Gastrocnemius medialis (tissue), 4 donors: ENCODE results near the gene LACRT. TPM values are rescaled to one million over a fixed set of nuclear protein-coding genes. Genes with fewer than 3 reads are reported as not detected.
A peak's percentile ranks its signal among the peaks of the same experiment; 100 is the strongest.

Source experiments
- ATAC-seq, 2 donors: fragments of 150-250 bp; one replicate each; pipeline ENCODE4 v1.9.1; 2016
- DNase-seq, 2 donors: peaks; one replicate each; pipeline ENCODE4 v3.0.0-alpha.2; 2019
- H3K27ac ChIP-seq, 4 donors: fragments of 200-600 bp; sonication (generic); 1 replicate in 1 of 4; 2 replicates in 3 of 4; pipeline ENCODE4 v1.5.1; 2016 to 2018; ENCODE audit warnings: mild to moderate bottlenecking in 2 of 4, moderate library complexity in 1 of 4
- H3K27me3 ChIP-seq, 3 donors: fragments of 200-600 bp; sonication (generic) in 2 of 3; 1 replicate in 1 of 3; 2 replicates in 2 of 3; pipeline versions ENCODE4 v1.5.1 to v1.6.0; 2016 to 2019; ENCODE audit warnings: mild to moderate bottlenecking in 1 of 3, moderate library complexity in 1 of 3
- H3K36me3 ChIP-seq, 2 donors: fragments of 200-600 bp; sonication (generic) in 1 of 2; one replicate each; pipeline ENCODE4 v1.5.1; 2017 to 2018
- H3K4me1 ChIP-seq, 2 donors: fragments of 200-600 bp; sonication (generic) in 1 of 2; one replicate each; pipeline ENCODE4 v1.5.1; 2016 to 2017; ENCODE audit warnings: mild to moderate bottlenecking in 2 of 2
- H3K4me3 ChIP-seq, 4 donors: fragments of 200-600 bp; sonication (generic) in 3 of 4; 1 replicate in 1 of 4; 2 replicates in 3 of 4; pipeline ENCODE4 v1.5.1; 2016 to 2019; ENCODE audit warnings: mild to moderate bottlenecking in 2 of 4
- H3K9me3 ChIP-seq, 3 donors: fragments of 200-600 bp; sonication (generic) in 2 of 3; 1 replicate in 1 of 3; 2 replicates in 2 of 3; pipeline ENCODE4 v1.5.1; 2016 to 2019
- POLR2A ChIP-seq, 2 donors: fragments of 450-650 bp; IDR thresholded peaks; one replicate each; pipeline ENCODE4 v1.6.1; 2017; ENCODE audit warnings: antibody characterized with exemption in 2 of 2, mild to moderate bottlenecking in 2 of 2, moderate library complexity in 2 of 2
- in situ Hi-C, 4 donors: fragments of 200-750 bp; cut with MboI; loops; one replicate each; pipeline versions ENCODE4 v1.15.0 to v1.8.0; 2017; ENCODE audit warnings: low sequenced_read_pairs in 4 of 4
- intact Hi-C: fragments of 100-400 bp; cut with DNase I; formaldehyde crosslinking; loops from one replicate; pipeline ENCODE4 v1.15.1; 2023; ENCODE audit warnings: low total_unique reads
- total RNA-seq, 4 donors: library from RNA; depleted of rRNA; stranded (reverse); fragments of >200 nt; gene quantifications; one replicate each; pipeline versions ENCODE4 v1.1.0 to v1.2.3, GENCODE V29; 2016
- TF ChIP-seq, protein P1 (sequence below), 5 experiments: fragments of 450-650 bp in 3 of 5; fragments of 200-600 bp in 2 of 5; sonication (generic) in 2 of 5; IDR thresholded peaks in 4 of 5; conservative IDR thresholded peaks in 1 of 5; 1 replicate in 4 of 5; 2 replicates in 1 of 5; pipeline ENCODE4 v1.5.1; 2016 to 2019; ENCODE audit warnings: antibody characterized with exemption in 5 of 5, mild to moderate bottlenecking in 3 of 5, moderate library complexity in 3 of 5

The LACRT gene
- total RNA-seq, 4 donors from 2014 or later, result not detected

DNA sequence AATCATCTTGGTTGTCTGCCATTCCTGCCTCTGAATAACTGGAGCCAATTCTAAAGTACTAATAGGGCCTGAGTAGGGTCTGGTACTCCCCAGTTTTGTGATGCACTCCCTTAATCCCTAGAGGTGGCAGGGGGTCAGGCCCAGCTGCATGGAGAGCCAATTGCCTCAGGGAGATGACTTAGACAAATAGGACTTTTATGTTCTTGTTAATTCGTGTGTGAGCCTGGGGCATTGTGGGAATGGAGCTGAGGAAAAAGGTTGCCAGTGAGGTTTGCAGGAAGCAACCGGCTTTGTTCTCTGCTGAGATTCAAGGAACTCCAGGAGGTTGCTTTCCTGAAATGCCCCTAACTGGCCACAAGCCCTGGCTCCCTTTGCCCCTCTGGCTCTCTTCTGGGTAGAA is 20.2 kb upstream of the LACRT start:
- Histone ChIP-seq H3K27ac (no peak overlapping the region), H3K27me3 (no peaks in the 10 kb centered on the region), H3K4me3 (no peak overlapping the region), H3K36me3 (no peaks in the 10 kb centered on the region), H3K9me3 (no peaks in the 10 kb centered on the region), H3K4me1 (peaks cover 4 to 21% of the 10 kb centered on the region in 2 donors)
- TF ChIP-seq POLR2A (IDR thresholded peaks at IDR 0.05), result no peak
- TF ChIP-seq, protein P1, sequence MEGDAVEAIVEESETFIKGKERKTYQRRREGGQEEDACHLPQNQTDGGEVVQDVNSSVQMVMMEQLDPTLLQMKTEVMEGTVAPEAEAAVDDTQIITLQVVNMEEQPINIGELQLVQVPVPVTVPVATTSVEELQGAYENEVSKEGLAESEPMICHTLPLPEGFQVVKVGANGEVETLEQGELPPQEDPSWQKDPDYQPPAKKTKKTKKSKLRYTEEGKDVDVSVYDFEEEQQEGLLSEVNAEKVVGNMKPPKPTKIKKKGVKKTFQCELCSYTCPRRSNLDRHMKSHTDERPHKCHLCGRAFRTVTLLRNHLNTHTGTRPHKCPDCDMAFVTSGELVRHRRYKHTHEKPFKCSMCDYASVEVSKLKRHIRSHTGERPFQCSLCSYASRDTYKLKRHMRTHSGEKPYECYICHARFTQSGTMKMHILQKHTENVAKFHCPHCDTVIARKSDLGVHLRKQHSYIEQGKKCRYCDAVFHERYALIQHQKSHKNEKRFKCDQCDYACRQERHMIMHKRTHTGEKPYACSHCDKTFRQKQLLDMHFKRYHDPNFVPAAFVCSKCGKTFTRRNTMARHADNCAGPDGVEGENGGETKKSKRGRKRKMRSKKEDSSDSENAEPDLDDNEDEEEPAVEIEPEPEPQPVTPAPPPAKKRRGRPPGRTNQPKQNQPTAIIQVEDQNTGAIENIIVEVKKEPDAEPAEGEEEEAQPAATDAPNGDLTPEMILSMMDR (IDR thresholded peaks at IDR 0.05 in 4 of 5, conservative IDR thresholded peaks at IDR 0.05 in 1 of 5), result no peak
- ATAC-seq, result no peak
- intact Hi-C loops (no loop called here), in situ Hi-C loops (no loop called here)
- no peak for DNase-seq

DNA sequence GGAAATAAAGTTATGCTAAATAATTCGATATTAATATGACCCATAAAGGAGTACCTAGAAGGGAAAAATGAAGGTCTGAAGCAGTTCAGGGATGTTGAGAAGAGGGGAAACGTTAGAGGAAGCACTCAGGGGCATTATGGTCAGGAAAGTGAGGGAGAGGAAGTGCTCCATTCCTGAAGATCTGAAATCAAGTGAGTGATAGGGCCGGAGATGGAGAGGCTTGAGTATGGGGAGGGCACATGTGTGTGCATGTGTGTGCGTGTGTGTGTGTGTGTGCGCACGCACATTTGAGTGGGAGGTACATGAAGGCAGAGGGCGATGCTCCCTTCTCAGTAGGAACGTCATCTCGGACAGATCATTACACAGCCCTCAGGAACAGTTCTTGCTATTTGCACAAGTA is 18.3 kb upstream of the LACRT start:
- H3K9me3 ChIP-seq, result no peaks in the 10 kb centered on the region
- DNase-seq, result no peak
- in situ Hi-C loops (no loop called here), intact Hi-C loops (no loop called here)
- H3K4me3 ChIP-seq, result no peak overlapping the region
- no peak for ATAC-seq
- no peak for TF ChIP-seq POLR2A (IDR thresholded peaks at IDR 0.05)
- TF ChIP-seq, protein P1 (IDR thresholded peaks at IDR 0.05 in 4 of 5, conservative IDR thresholded peaks at IDR 0.05 in 1 of 5), result no peak
- H3K36me3 ChIP-seq, result no peaks in the 10 kb centered on the region
- peaks cover 6 to 23% of the 10 kb centered on the region in 2 donors for H3K4me1 ChIP-seq
- H3K27me3 ChIP-seq, result no peaks in the 10 kb centered on the region
- no peak overlapping the region for H3K27ac ChIP-seq

DNA sequence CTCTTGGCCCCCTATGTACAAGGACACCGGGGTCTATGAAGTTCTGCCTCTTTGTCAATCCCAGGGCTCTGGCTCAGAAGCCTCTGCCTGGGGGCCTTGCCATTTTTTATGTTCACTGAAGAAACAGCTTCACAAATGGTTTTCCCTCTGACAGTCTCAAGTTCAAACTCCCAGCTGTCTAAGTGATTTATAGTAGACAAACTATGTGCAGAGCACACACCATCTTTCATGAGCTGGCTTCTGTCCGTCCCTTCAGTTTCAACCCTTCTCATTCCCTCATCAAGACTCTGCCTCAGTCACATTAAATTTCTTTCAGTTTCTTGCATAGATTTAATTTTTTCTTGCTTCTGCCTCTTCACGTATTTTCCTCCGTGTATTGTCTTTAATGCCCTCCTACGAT is 16.2 kb upstream of the LACRT start:
- peaks cover 6 to 23% of the 10 kb centered on the region in 2 donors for H3K4me1 ChIP-seq
- no peak overlapping the region for H3K4me3 ChIP-seq
- TF ChIP-seq, protein P1 (IDR thresholded peaks at IDR 0.05 in 4 of 5, conservative IDR thresholded peaks at IDR 0.05 in 1 of 5), result no peak
- TF ChIP-seq POLR2A (IDR thresholded peaks at IDR 0.05), result no peak
- no peaks in the 10 kb centered on the region for H3K27me3 ChIP-seq
- peak; percentile 50 to 78 for ATAC-seq
- H3K36me3 ChIP-seq, result no peaks in the 10 kb centered on the region
- no peaks in the 10 kb centered on the region for H3K9me3 ChIP-seq
- intact Hi-C loops, result no loop called here
- no peak for DNase-seq
- in situ Hi-C loops, result no loop called here
- peak overlapping the region; percentile 37 to 78 (median 70) for H3K27ac ChIP-seq

DNA sequence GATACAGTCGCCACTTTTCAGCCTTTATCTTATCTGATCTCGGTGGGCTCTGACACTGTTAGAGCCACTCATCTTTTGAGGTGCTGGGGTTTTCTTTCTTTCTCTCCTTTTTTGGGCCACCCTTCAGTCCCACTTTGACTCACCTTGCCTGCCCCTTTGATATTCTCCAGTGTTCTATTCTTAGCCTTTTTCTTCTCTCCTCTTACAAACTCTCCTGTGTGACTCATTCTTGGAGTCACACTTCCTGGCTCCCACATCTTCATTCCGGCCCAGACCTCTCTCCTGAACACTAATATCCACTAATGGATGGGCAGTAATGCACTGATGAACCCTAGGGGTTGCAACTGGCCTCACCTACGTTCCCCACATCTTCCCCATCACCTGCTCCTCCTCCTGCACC is 15.7 kb upstream of the LACRT start:
- ATAC-seq (peak; percentile 93 to 96), DNase-seq (peak in 1 of 2 donors; percentile 41)
- Histone ChIP-seq H3K27ac (peak overlapping the region; percentile 37 to 78 (median 70)), H3K4me1 (peaks cover 6 to 23% of the 10 kb centered on the region in 2 donors), H3K9me3 (no peaks in the 10 kb centered on the region), H3K27me3 (no peaks in the 10 kb centered on the region), H3K4me3 (no peak overlapping the region), H3K36me3 (no peaks in the 10 kb centered on the region)
- TF ChIP-seq POLR2A (IDR thresholded peaks at IDR 0.05), result no peak
- TF ChIP-seq, protein P1 (IDR thresholded peaks at IDR 0.05 in 4 of 5, conservative IDR thresholded peaks at IDR 0.05 in 1 of 5), result no peak
- in situ Hi-C loops (no loop called here), intact Hi-C loops (no loop called here)

DNA sequence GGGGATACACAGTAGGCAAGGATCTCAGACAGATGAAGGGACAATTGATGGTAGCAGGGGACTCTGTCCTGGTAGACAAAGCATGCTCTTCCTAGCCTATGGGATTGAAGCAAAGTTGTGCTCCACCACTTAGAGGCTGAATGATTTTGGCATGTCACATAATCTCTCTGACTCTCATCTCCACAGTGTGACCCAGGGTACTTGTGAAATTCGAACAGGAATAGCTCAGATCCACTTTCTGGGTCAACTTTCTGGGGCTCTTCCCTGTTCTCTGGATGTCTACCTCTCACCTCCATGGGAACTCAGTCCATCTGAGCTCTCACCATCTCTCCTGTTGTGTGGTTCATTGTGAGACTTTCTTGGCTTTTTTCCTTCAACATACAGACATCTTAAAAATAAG is 15.1 kb upstream of the LACRT start:
- Histone ChIP-seq H3K4me3 (no peak overlapping the region), H3K27ac (peak overlapping the region; percentile 10 to 78 (median 70)), H3K9me3 (no peaks in the 10 kb centered on the region), H3K4me1 (peaks cover 6 to 23% of the 10 kb centered on the region in 2 donors), H3K27me3 (no peaks in the 10 kb centered on the region), H3K36me3 (no peaks in the 10 kb centered on the region)
- in situ Hi-C loops (no loop called here), intact Hi-C loops (no loop called here)
- TF ChIP-seq, protein P1 (IDR thresholded peaks at IDR 0.05 in 4 of 5, conservative IDR thresholded peaks at IDR 0.05 in 1 of 5), result no peak
- TF ChIP-seq POLR2A (IDR thresholded peaks at IDR 0.05), result no peak
- DNase-seq (peak in 1 of 2 donors; percentile 31), ATAC-seq (peak; percentile 87 to 94)
